HepG2 (cell line): ENCODE results near the gene DPH3. TPM values are rescaled to one million over a fixed set of nuclear protein-coding genes. Genes with fewer than 3 reads are reported as not detected.

Source experiments
- ATAC-seq: fragments of 200-7000 bp; cut with Tn5 transposase; 3 replicates; pipeline ENCODE4 v1.9.1; 2020; ENCODE audit warnings: mild to moderate bottlenecking, moderate library complexity
- BruUV-seq: library from RNA; stranded (reverse); fragments of 400-500 nt; replicated peaks from 2 replicates; lab custom pipeline; 2021; lab: Mats Ljungman, UMichigan
- CTCF ChIA-PET: fragments of 300-600 bp; formaldehyde crosslinking; extraction: SDS; loops from one replicate; lab custom pipeline; 2021; ENCODE audit warnings: low total read pairs, inconsistent platforms, low intra/inter-chr PET ratio; lab: Yijun Ruan, JAX
- POLR2A ChIA-PET: fragments of 350-600 bp; sonication (Branson Sonifier 250); formaldehyde crosslinking; loops from one replicate; lab custom pipeline; 2020; ENCODE audit warnings: antibody characterized with exemption, inconsistent platforms; lab: Yijun Ruan, JAX
- DNase-seq: peaks from one replicate; pipeline ENCODE4 v3.0.0-alpha.2; 2015; ENCODE audit warnings: low spot score
- FAIRE-seq: peaks from 3 replicates; lab custom pipeline; 2011; peaks lifted over from hg19 to GRCh38; lab: Jason Lieb, UNC
- H2AFZ ChIP-seq: one replicate; pipeline ENCODE4 v1.6.1; 2011; ENCODE audit warnings: low read length, inconsistent platforms
- H3K27ac ChIP-seq: fragments of 300-600 bp; 3 replicates; pipeline ENCODE4 v1.8.0; 2011; ENCODE audit warnings: mixed run types, mild to moderate bottlenecking, mixed read lengths, low read length, inconsistent platforms; ENCODE audit not compliant: insufficient read depth; ENCODE audit errors: extremely low read length
- H3K27me3 ChIP-seq, 2 experiments: fragments of 200-600 bp in 1 of 2; 2 replicates in 1 of 2; 3 replicates in 1 of 2; pipeline versions ENCODE4 v1.6.0 to v1.8.0; 2011; ENCODE audit warnings: low read length in 2 of 2, mild to moderate bottlenecking in 2 of 2, moderate library complexity in 2 of 2, inconsistent platforms in 1 of 2; ENCODE audit not compliant: insufficient read depth in 2 of 2, control insufficient read depth in 1 of 2
- H3K36me3 ChIP-seq, 2 experiments: fragments of 200-600 bp in 1 of 2; replicated peaks in 1 of 2; 2 replicates in 1 of 2; 3 replicates in 1 of 2; pipeline versions ENCODE4 v1.5.1 to v1.8.0; 2011; ENCODE audit warnings: low read length in 2 of 2, inconsistent platforms in 1 of 2; ENCODE audit not compliant: insufficient read depth in 2 of 2, control insufficient read depth in 1 of 2
- H3K4me1 ChIP-seq: 2 replicates; pipeline ENCODE4 v1.5.1; 2012; ENCODE audit warnings: low read length, inconsistent platforms; ENCODE audit not compliant: insufficient read depth
- H3K4me2 ChIP-seq: 2 replicates; pipeline ENCODE4 v1.6.0; 2011; ENCODE audit warnings: low read depth, low read length, inconsistent platforms
- H3K4me3 ChIP-seq, 3 experiments: fragments of 200-600 bp in 1 of 3; sonication (generic), shearing (Covaris generic) in 1 of 3; replicated peaks in 1 of 3; 2 replicates each; pipeline ENCODE4 v1.5.1; 2011 to 2016; ENCODE audit warnings: low read length in 3 of 3, inconsistent platforms in 2 of 3, low read depth in 2 of 3, mild to moderate bottlenecking in 2 of 3, control low read depth in 1 of 3, mixed read lengths in 1 of 3; ENCODE audit not compliant: insufficient read depth in 1 of 3
- H3K79me2 ChIP-seq: one replicate; pipeline ENCODE4 v1.6.1; 2011; ENCODE audit warnings: low read length, inconsistent platforms; ENCODE audit not compliant: insufficient read depth
- H3K9ac ChIP-seq: 2 replicates; pipeline ENCODE4 v1.6.0; 2011; ENCODE audit warnings: mild to moderate bottlenecking, low read depth, low read length, inconsistent platforms; ENCODE audit not compliant: insufficient read depth
- H3K9me3 ChIP-seq: 2 replicates; pipeline ENCODE4 v1.5.1; 2012; ENCODE audit warnings: mild to moderate bottlenecking, low read length
- H4K20me1 ChIP-seq: 2 replicates; pipeline ENCODE4 v1.6.0; 2011; ENCODE audit warnings: inconsistent platforms, mild to moderate bottlenecking, low read length, moderate library complexity; ENCODE audit not compliant: insufficient read depth
- ARNT ChIP-seq: fragments of 450-650 bp; IDR thresholded peaks from 2 replicates; pipeline ENCODE4 v1.6.1; 2017
- JDP2 ChIP-seq: sonication (generic); formaldehyde crosslinking; IDR thresholded peaks from 2 replicates; pipeline ENCODE4 v1.8.1; 2022; ENCODE audit warnings: missing genetic modification reagents, borderline replicate concordance
- MED1 ChIP-seq: sonication (generic); formaldehyde crosslinking; IDR thresholded peaks from 2 replicates; pipeline ENCODE4 v1.4.0; 2020; ENCODE audit warnings: missing genetic modification reagents
- MEF2D ChIP-seq: sonication (generic); formaldehyde crosslinking; IDR thresholded peaks from 2 replicates; pipeline ENCODE4 v1.5.1; 2020; ENCODE audit warnings: mild to moderate bottlenecking, missing genetic modification reagents
- NAIF1 ChIP-seq: sonication (generic); formaldehyde crosslinking; IDR thresholded peaks from 2 replicates; pipeline ENCODE4 v1.5.0; 2020; ENCODE audit warnings: mild to moderate bottlenecking, missing genetic modification reagents, borderline replicate concordance
- RFX5 ChIP-seq: IDR thresholded peaks from 2 replicates; pipeline ENCODE4 v1.6.1; 2011; ENCODE audit warnings: low read depth, low read length, improper control_type of control experiment
- TCF12 ChIP-seq, 2 experiments: fragments of 450-650 bp in 1 of 2; sonication (generic) in 1 of 2; formaldehyde crosslinking in 1 of 2; IDR thresholded peaks; 2 replicates each; pipeline versions ENCODE4 v1.6.1 to v1.8.0; 2017 to 2022; ENCODE audit warnings: antibody characterized with exemption in 1 of 2, mild to moderate bottlenecking in 1 of 2, missing genetic modification reagents in 1 of 2, moderate library complexity in 1 of 2
- ZC3H4 ChIP-seq: sonication (generic); formaldehyde crosslinking; IDR thresholded peaks from 2 replicates; pipeline ENCODE4 v1.4.0; 2020; ENCODE audit warnings: missing genetic modification reagents, borderline replicate concordance
- ZFP36 ChIP-seq: fragments of 150-350 bp; IDR thresholded peaks from 2 replicates; pipeline ENCODE4 v1.6.1; 2018; ENCODE audit warnings: borderline replicate concordance, low read length, low read depth; ENCODE audit not compliant: partially characterized antibody
- ZNF180 ChIP-seq: sonication (generic); formaldehyde crosslinking; IDR thresholded peaks from 2 replicates; pipeline ENCODE4 v1.4.0; 2020; ENCODE audit warnings: low read depth, missing genetic modification reagents, borderline replicate concordance
- ZNF292 ChIP-seq: sonication (generic); formaldehyde crosslinking; IDR thresholded peaks from 2 replicates; pipeline ENCODE4 v1.8.1; 2022; ENCODE audit warnings: mild to moderate bottlenecking, low read depth, missing genetic modification reagents, borderline replicate concordance
- ZNF33B ChIP-seq: sonication (generic); formaldehyde crosslinking; IDR thresholded peaks from 2 replicates; pipeline ENCODE4 v1.5.1; 2020; ENCODE audit warnings: mild to moderate bottlenecking, missing genetic modification reagents
- ZNF362 ChIP-seq: sonication (generic); formaldehyde crosslinking; IDR thresholded peaks from 2 replicates; pipeline ENCODE4 v1.4.0; 2020; ENCODE audit warnings: missing genetic modification reagents, mild to moderate bottlenecking, borderline replicate concordance
- ZNF441 ChIP-seq: sonication (generic); formaldehyde crosslinking; IDR thresholded peaks from 2 replicates; pipeline ENCODE4 v1.7.0; 2021; ENCODE audit warnings: missing genetic modification reagents, borderline replicate concordance
- ZNF782 ChIP-seq: sonication (generic); formaldehyde crosslinking; IDR thresholded peaks from 2 replicates; pipeline ENCODE4 v1.4.0; 2020; ENCODE audit warnings: missing genetic modification reagents, mild to moderate bottlenecking, borderline replicate concordance
- WGBS: methylation state at CpG from one replicate; pipeline ENCODE4 v1.1.6; 2017; ENCODE audit warnings: low lambda C conversion rate; 5-methylcytosine and 5-hydroxymethylcytosine counted together
- in situ Hi-C: cut with HindIII; loops from 2 replicates; pipeline ENCODE4 v1.10.0; 2017; ENCODE audit warnings: low pct_unique_long_range_greater_than_20kb; ENCODE audit not compliant: extremely low pct_ligation_motif_present
- intact Hi-C: fragments of 100-400 bp; cut with micrococcal nuclease; formaldehyde crosslinking; loops from one replicate; pipeline ENCODE4 v1.10.0; 2022; ENCODE audit not compliant: unreplicated experiment
- polyA plus RNA-seq, 8 experiments: library from polyadenylated mRNA; depleted of rRNA in 3 of 8; stranded (reverse) in 7 of 8; unstranded in 1 of 8; fragments of >200 nt; fragmentation: Illumina TruSeq in 4 of 8; extraction: Trizol in 4 of 8; gene quantifications; 2 replicates each; pipeline versions ENCODE4 v1.2.1 to v1.2.3, GENCODE V29; 2011 to 2016; ENCODE audit warnings: low read depth in 4 of 8, missing spikeins in 1 of 8, mixed read lengths in 1 of 8; ENCODE audit not compliant: insufficient read depth in 1 of 8
- total RNA-seq, 5 experiments: library from RNA; depleted of rRNA; stranded (reverse); fragments of >200 nt; fragmentation: Illumina TruSeq; extraction: Trizol; gene quantifications; 2 replicates each; pipeline ENCODE4 v1.2.3, GENCODE V29; 2016; ENCODE audit warnings: low read depth in 1 of 5
- TF ChIP-seq, protein P1 (sequence below): sonication (generic); formaldehyde crosslinking; IDR thresholded peaks from 2 replicates; pipeline ENCODE4 v1.8.1; 2023; ENCODE audit warnings: mild to moderate bottlenecking, missing genetic modification reagents

The DPH3 gene
- total and polyA plus RNA-seq, 2 of the 13 experiments (the other 11 are each of a cell fraction or from before 2014, with no cell fraction given), result 18.3 to 21.6 TPM

GRCh38 chr3:16257309-16257708 lies 7.4 kb downstream of the DPH3 start:
- ChIA-PET POLR2A (no interaction called here), CTCF (no interaction called here)
- FAIRE-seq (no peak), DNase-seq (no peak), ATAC-seq (no peak)
- no peak overlapping the region for H3K27ac ChIP-seq
- H2AFZ ChIP-seq, result no peak overlapping the region
- H3K36me3 ChIP-seq, result peaks cover 1 to 21% of the 10 kb centered on the region in 2 experiments; a peak in 3 of 5 replicates
- TF ChIP-seq RFX5, result no peak
- no peak for TF ChIP-seq MED1 (CRISPR knock-in tag)
- no peak for TF ChIP-seq ZNF362
- TF ChIP-seq NAIF1, result no peak
- TF ChIP-seq ZC3H4 (CRISPR knock-in tag), result no peak
- no peak for TF ChIP-seq ZFP36
- TF ChIP-seq ZNF782 (CRISPR knock-in tag), result no peak
- no peak for TF ChIP-seq ZNF180 (CRISPR knock-in tag)
- WGBS, result 100% methylated on average over 2 of the region's 2 CpGs
- no peak overlapping the region for H3K4me3 ChIP-seq
- H4K20me1 ChIP-seq, result no peaks in the 10 kb centered on the region
- no peak overlapping the region for H3K9ac ChIP-seq
- no peak overlapping the region for H3K4me2 ChIP-seq
- in situ Hi-C loops (no loop called here), intact Hi-C loops (no loop called here)
- no peaks in the 10 kb centered on the region for H3K27me3 ChIP-seq
- no peaks in the 10 kb centered on the region for H3K9me3 ChIP-seq
- BruUV-seq, result no TSS peak
- H3K79me2 ChIP-seq, result peaks cover under 1% of the 10 kb centered on the region
- H3K4me1 ChIP-seq, result peaks cover 29% of the 10 kb centered on the region

DNA sequence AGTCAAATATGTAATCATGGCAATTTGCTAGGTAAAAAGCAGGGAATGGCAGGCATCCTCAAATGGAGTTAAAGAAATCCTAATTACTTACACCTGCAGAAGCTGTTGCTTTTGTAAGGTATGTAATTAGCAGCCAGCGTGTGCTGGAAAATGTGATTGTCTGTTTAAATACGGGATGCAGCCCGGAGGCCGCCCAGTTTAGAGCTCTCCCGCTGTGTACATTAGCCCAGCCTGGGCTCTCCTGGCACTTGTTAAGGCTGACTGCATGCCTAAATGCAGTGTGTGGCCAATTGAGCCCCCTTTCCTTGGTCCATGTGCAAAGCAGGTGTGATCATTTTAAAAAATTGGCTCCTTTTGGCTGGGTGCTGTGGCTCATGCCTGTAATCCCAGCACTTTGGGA lies 9.0 kb downstream of the DPH3 start:
- DNase-seq, result no peak
- Histone ChIP-seq H3K9ac (no peak overlapping the region), H3K4me1 (peaks cover 37% of the 10 kb centered on the region), H3K4me2 (no peak overlapping the region), H3K36me3 (peaks cover 1 to 11% of the 10 kb centered on the region in 2 experiments; a peak in 3 of 5 replicates), H3K4me3 (no peak overlapping the region), H3K27me3 (no peaks in the 10 kb centered on the region), H4K20me1 (no peaks in the 10 kb centered on the region), H2AFZ (no peak overlapping the region), H3K9me3 (no peaks in the 10 kb centered on the region), H3K79me2 (no peaks in the 10 kb centered on the region), H3K27ac (no peak overlapping the region)
- ATAC-seq, result no peak
- POLR2A ChIA-PET, result no interaction called here
- WGBS, result 95% methylated on average over 4 of the region's 5 CpGs
- no TSS peak for BruUV-seq
- CTCF ChIA-PET, result no interaction called here
- no peak for FAIRE-seq
- intact Hi-C loops (no loop called here), in situ Hi-C loops (no loop called here)
- TF ChIP-seq ZNF292 (CRISPR knock-in tag) (no peak), TCF12 (IDR thresholded peaks at IDR 0.05) (no peak), TCF12 (CRISPR knock-in tag; IDR thresholded peaks at IDR 0.05) (no peak), ARNT (no peak), MEF2D (CRISPR knock-in tag) (no peak), JDP2 (CRISPR knock-in tag) (no peak), ZNF441 (CRISPR knock-in tag) (no peak), ZNF33B (CRISPR knock-in tag) (no peak)
- TF ChIP-seq, protein P1, sequence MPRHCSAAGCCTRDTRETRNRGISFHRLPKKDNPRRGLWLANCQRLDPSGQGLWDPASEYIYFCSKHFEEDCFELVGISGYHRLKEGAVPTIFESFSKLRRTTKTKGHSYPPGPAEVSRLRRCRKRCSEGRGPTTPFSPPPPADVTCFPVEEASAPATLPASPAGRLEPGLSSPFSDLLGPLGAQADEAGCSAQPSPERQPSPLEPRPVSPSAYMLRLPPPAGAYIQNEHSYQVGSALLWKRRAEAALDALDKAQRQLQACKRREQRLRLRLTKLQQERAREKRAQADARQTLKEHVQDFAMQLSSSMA (CRISPR knock-in tag), result no peak
- TF ChIP-seq, all 625 proteins: peak for 0
